Measurements from ENCODE around the gene CCDC85C.
A peak's percentile ranks its signal among the peaks of the same experiment; 100 is the strongest.

The CCDC85C gene

GRCh38 chr14:99507860-99508640, 96.0 kb downstream of the CCDC85C start:
- DNase-seq, result no peak

GRCh38 chr14:99506276-99506675, 97.7 kb downstream of the CCDC85C start:
- no peak for DNase-seq

GRCh38 chr14:99505089-99505488, 98.9 kb downstream of the CCDC85C start:
- no peak for DNase-seq

- no peak for DNase-seq
These were observed 100.1 kb downstream of the CCDC85C start for GRCh38 chr14:99503848-99504453.

GRCh38 chr14:99502989-99503421, 101.0 kb downstream of the CCDC85C start:
- DNase-seq, result no peak

GRCh38 chr14:99497894-99498293, 106.1 kb downstream of the CCDC85C start:
- DNase-seq, result no peak

GRCh38 chr14:99497341-99497740, 106.7 kb downstream of the CCDC85C start:
- DNase-seq, result no peak

- DNase-seq, result no peak
These were observed 119.9 kb downstream of the CCDC85C start for GRCh38 chr14:99484106-99484505.

- no peak for DNase-seq
These were observed 122.3 kb downstream of the CCDC85C start for GRCh38 chr14:99481745-99482099.

GRCh38 chr14:99480917-99481744, 122.9 kb downstream of the CCDC85C start, which contains the start of gene CCNK:
TSS of gene CCNK (plus strand) at chr14:99481409. CDS start at chr14:99492678, 11,269 bp downstream.
- peak; percentile 100 for DNase-seq

- DNase-seq, result no peak
These were observed 123.8 kb downstream of the CCDC85C start, which contains the start of gene SETD3 for GRCh38 chr14:99479906-99480869. TSS of gene SETD3 (minus strand) at chr14:99480859. CDS start at chr14:99465805, 15,054 bp downstream.

- DNase-seq, result no peak
These were observed 124.7 kb downstream of the CCDC85C start for GRCh38 chr14:99479160-99479905.

- DNase-seq, result no peak
These were observed 125.9 kb downstream of the CCDC85C start for GRCh38 chr14:99478128-99478527.

GRCh38 chr14:99476864-99477263, 127.1 kb downstream of the CCDC85C start:
- DNase-seq, result no peak

- no peak for DNase-seq
These were observed 128.3 kb downstream of the CCDC85C start for GRCh38 chr14:99475660-99476059.

- DNase-seq, result no peak
These were observed 128.8 kb downstream of the CCDC85C start for GRCh38 chr14:99475179-99475578.

GRCh38 chr14:99473458-99473857, 130.5 kb downstream of the CCDC85C start:
- no peak for DNase-seq

GRCh38 chr14:99472937-99473336, 131.1 kb downstream of the CCDC85C start:
- no peak for DNase-seq

GRCh38 chr14:99471731-99472130, 132.3 kb downstream of the CCDC85C start:
- DNase-seq, result no peak

- DNase-seq, result no peak
These were observed 135.0 kb downstream of the CCDC85C start for GRCh38 chr14:99468836-99469592.

- DNase-seq, result no peak
These were observed 135.9 kb downstream of the CCDC85C start for GRCh38 chr14:99468081-99468480.

Measured in NCI-H1436 (cell line).